ENCODE data around the gene B4GALNT4.

DNA sequence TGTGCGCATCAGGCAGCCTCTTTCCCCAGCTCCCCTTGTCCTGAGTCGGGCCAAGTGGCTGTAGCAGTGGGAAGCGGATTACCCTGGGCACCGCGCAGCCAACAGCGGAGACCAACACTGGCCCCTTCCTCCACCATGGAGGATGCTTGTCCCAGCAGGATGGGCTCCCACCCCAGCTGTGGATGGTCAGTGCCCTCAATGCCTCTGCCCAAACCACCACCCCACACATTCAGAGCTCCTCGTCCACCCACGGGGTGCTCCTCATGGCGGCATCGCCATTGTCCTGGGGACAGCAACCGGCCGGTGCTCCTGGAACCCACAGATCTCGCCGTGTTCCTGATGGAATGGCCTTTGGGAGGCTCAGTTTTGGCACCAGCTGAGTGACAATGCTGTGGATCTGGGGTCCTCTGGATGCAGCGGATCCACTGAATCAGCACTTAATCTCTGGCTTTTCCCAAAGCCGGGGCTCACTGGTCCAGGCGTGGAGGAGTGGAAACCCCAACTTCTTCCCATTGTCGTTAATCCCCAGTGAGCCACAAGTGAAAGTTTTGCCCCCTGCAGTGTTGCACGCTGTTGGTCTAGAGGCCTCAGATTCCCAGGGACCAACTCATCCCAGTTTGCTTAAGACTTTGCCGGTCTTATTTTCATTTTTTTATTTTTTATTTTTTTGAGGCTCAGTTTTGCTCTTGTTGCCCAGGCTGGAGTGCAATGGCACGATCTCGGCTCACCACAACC lies 4.1 kb upstream of the B4GALNT4 start:
- TF ChIP-seq POLR2A (IDR thresholded peaks at IDR 0.05; ENCODE audit: low read depth, low read length): no peak
- TF ChIP-seq POLR2AphosphoS5 (IDR thresholded peaks at IDR 0.05; ENCODE audit: low read depth, low read length): no peak
